ENCODE results near the gene RIBC2.
A peak's percentile ranks its signal among the peaks of the same experiment; 100 is the strongest.
"Not testable (repeated sequence)": the region's sequence is repeated elsewhere in the genome, so short reads cannot be mapped to it uniquely, and the experiment has no call there.

The RIBC2 gene

GRCh38 chr22:45413368-45414211 is at the start of gene RIBC2, which contains the start of gene SMC1B:
TSS of gene RIBC2 (plus strand) at chr22:45413693. CDS start at chr22:45413887, 194 bp downstream.
TSS of gene SMC1B (minus strand) at chr22:45413599. CDS start at chr22:45413567, 32 bp downstream.
- H3K36me3 ChIP-seq (ENCODE audit: control insufficient read depth, insufficient read depth, low read length), result no peaks in the 10 kb centered on the region
- H3K4me1 ChIP-seq (ENCODE audit: control insufficient read depth, insufficient read depth, low read length), result peaks cover 6% of the 10 kb centered on the region
- no peaks in the 10 kb centered on the region for H3K9me3 ChIP-seq (ENCODE audit: control insufficient read depth, low read length)
- H3K9ac ChIP-seq (ENCODE audit: low read length), result peak within 1 kb of the TSS; percentile 74
- H3K27me3 ChIP-seq (ENCODE audit: control insufficient read depth, insufficient read depth, low read length), result no peaks in the 10 kb centered on the region
- peak within 1 kb of the TSS; percentile 80 for H3K4me3 ChIP-seq (ENCODE audit: low read length)

- no peaks in the 10 kb centered on the region for H3K4me1 ChIP-seq (ENCODE audit: control insufficient read depth, insufficient read depth, low read length)
- no peak overlapping the region for H3K4me3 ChIP-seq (ENCODE audit: low read length)
- no peaks in the 10 kb centered on the region for H3K36me3 ChIP-seq (ENCODE audit: control insufficient read depth, insufficient read depth, low read length)
- no peaks in the 10 kb centered on the region for H3K9me3 ChIP-seq (ENCODE audit: control insufficient read depth, low read length)
- H3K27me3 ChIP-seq (ENCODE audit: control insufficient read depth, insufficient read depth, low read length), result no peaks in the 10 kb centered on the region
- H3K9ac ChIP-seq (ENCODE audit: low read length), result no peak overlapping the region
Measured at GRCh38 chr22:45366713-45367112, 46.8 kb upstream of the RIBC2 start.

- H3K4me1 ChIP-seq (ENCODE audit: control insufficient read depth, insufficient read depth, low read length); H3K4me3 ChIP-seq (ENCODE audit: low read length); H3K9me3 ChIP-seq (ENCODE audit: control insufficient read depth, low read length); H3K9ac ChIP-seq (ENCODE audit: low read length); H3K27me3 ChIP-seq (ENCODE audit: control insufficient read depth, insufficient read depth, low read length); H3K36me3 ChIP-seq (ENCODE audit: control insufficient read depth, insufficient read depth, low read length): not testable (repeated sequence)
Measured at GRCh38 chr22:45373592-45373991, 39.9 kb upstream of the RIBC2 start.

- H3K36me3 ChIP-seq (ENCODE audit: control insufficient read depth, insufficient read depth, low read length), result no peaks in the 10 kb centered on the region
- no peaks in the 10 kb centered on the region for H3K9me3 ChIP-seq (ENCODE audit: control insufficient read depth, low read length)
- no peaks in the 10 kb centered on the region for H3K27me3 ChIP-seq (ENCODE audit: control insufficient read depth, insufficient read depth, low read length)
- H3K4me3 ChIP-seq (ENCODE audit: low read length), result no peak overlapping the region
- H3K9ac ChIP-seq (ENCODE audit: low read length), result no peak overlapping the region
- H3K4me1 ChIP-seq (ENCODE audit: control insufficient read depth, insufficient read depth, low read length), result no peaks in the 10 kb centered on the region
Measured at GRCh38 chr22:45376009-45376408, 37.5 kb upstream of the RIBC2 start.

GRCh38 chr22:45376703-45377102 is 36.8 kb upstream of the RIBC2 start:
- Histone ChIP-seq H3K9ac (ENCODE audit: low read length) (no peak overlapping the region), H3K4me3 (ENCODE audit: low read length) (no peak overlapping the region), H3K9me3 (ENCODE audit: control insufficient read depth, low read length) (no peaks in the 10 kb centered on the region), H3K27me3 (ENCODE audit: control insufficient read depth, insufficient read depth, low read length) (no peaks in the 10 kb centered on the region), H3K4me1 (ENCODE audit: control insufficient read depth, insufficient read depth, low read length) (no peaks in the 10 kb centered on the region), H3K36me3 (ENCODE audit: control insufficient read depth, insufficient read depth, low read length) (no peaks in the 10 kb centered on the region)

GRCh38 chr22:45381348-45381747 is 32.1 kb upstream of the RIBC2 start:
- Histone ChIP-seq H3K9ac (ENCODE audit: low read length) (no peak overlapping the region), H3K4me1 (ENCODE audit: control insufficient read depth, insufficient read depth, low read length) (no peaks in the 10 kb centered on the region), H3K27me3 (ENCODE audit: control insufficient read depth, insufficient read depth, low read length) (no peaks in the 10 kb centered on the region), H3K4me3 (ENCODE audit: low read length) (no peak overlapping the region), H3K36me3 (ENCODE audit: control insufficient read depth, insufficient read depth, low read length) (no peaks in the 10 kb centered on the region), H3K9me3 (ENCODE audit: control insufficient read depth, low read length) (no peaks in the 10 kb centered on the region)

GRCh38 chr22:45389546-45389945 is 23.9 kb upstream of the RIBC2 start:
- no peaks in the 10 kb centered on the region for H3K27me3 ChIP-seq (ENCODE audit: control insufficient read depth, insufficient read depth, low read length)
- H3K4me1 ChIP-seq (ENCODE audit: control insufficient read depth, insufficient read depth, low read length), result no peaks in the 10 kb centered on the region
- no peaks in the 10 kb centered on the region for H3K9me3 ChIP-seq (ENCODE audit: control insufficient read depth, low read length)
- no peaks in the 10 kb centered on the region for H3K36me3 ChIP-seq (ENCODE audit: control insufficient read depth, insufficient read depth, low read length)
- H3K4me3 ChIP-seq (ENCODE audit: low read length), result no peak overlapping the region
- no peak overlapping the region for H3K9ac ChIP-seq (ENCODE audit: low read length)

- no peaks in the 10 kb centered on the region for H3K27me3 ChIP-seq (ENCODE audit: control insufficient read depth, insufficient read depth, low read length)
- no peak overlapping the region for H3K4me3 ChIP-seq (ENCODE audit: low read length)
- H3K9me3 ChIP-seq (ENCODE audit: control insufficient read depth, low read length), result no peaks in the 10 kb centered on the region
- no peaks in the 10 kb centered on the region for H3K36me3 ChIP-seq (ENCODE audit: control insufficient read depth, insufficient read depth, low read length)
- H3K4me1 ChIP-seq (ENCODE audit: control insufficient read depth, insufficient read depth, low read length), result no peaks in the 10 kb centered on the region
- H3K9ac ChIP-seq (ENCODE audit: low read length), result no peak overlapping the region
Measured at GRCh38 chr22:45397806-45398205, 15.7 kb upstream of the RIBC2 start.

- no peak overlapping the region for H3K4me3 ChIP-seq (ENCODE audit: low read length)
- H3K9ac ChIP-seq (ENCODE audit: low read length), result no peak overlapping the region
- H3K36me3 ChIP-seq (ENCODE audit: control insufficient read depth, insufficient read depth, low read length), result no peaks in the 10 kb centered on the region
- no peaks in the 10 kb centered on the region for H3K9me3 ChIP-seq (ENCODE audit: control insufficient read depth, low read length)
- no peaks in the 10 kb centered on the region for H3K4me1 ChIP-seq (ENCODE audit: control insufficient read depth, insufficient read depth, low read length)
- H3K27me3 ChIP-seq (ENCODE audit: control insufficient read depth, insufficient read depth, low read length), result no peaks in the 10 kb centered on the region
Measured at GRCh38 chr22:45398214-45398613, 15.3 kb upstream of the RIBC2 start.

- Histone ChIP-seq H3K27me3 (ENCODE audit: control insufficient read depth, insufficient read depth, low read length) (no peaks in the 10 kb centered on the region), H3K9ac (ENCODE audit: low read length) (no peak overlapping the region), H3K9me3 (ENCODE audit: control insufficient read depth, low read length) (no peaks in the 10 kb centered on the region), H3K36me3 (ENCODE audit: control insufficient read depth, insufficient read depth, low read length) (no peaks in the 10 kb centered on the region), H3K4me1 (ENCODE audit: control insufficient read depth, insufficient read depth, low read length) (no peaks in the 10 kb centered on the region), H3K4me3 (ENCODE audit: low read length) (no peak overlapping the region)
Measured at GRCh38 chr22:45399712-45400445, 13.6 kb upstream of the RIBC2 start.

GRCh38 chr22:45402466-45402985 is 11.0 kb upstream of the RIBC2 start:
- no peak overlapping the region for H3K9ac ChIP-seq (ENCODE audit: low read length)
- no peak overlapping the region for H3K4me3 ChIP-seq (ENCODE audit: low read length)
- H3K9me3 ChIP-seq (ENCODE audit: control insufficient read depth, low read length), result no peaks in the 10 kb centered on the region

GRCh38 chr22:45407793-45408192 is 5.7 kb upstream of the RIBC2 start:
- Histone ChIP-seq H3K9ac (ENCODE audit: low read length) (no peak overlapping the region), H3K4me3 (ENCODE audit: low read length) (no peak overlapping the region), H3K27me3 (ENCODE audit: control insufficient read depth, insufficient read depth, low read length) (no peaks in the 10 kb centered on the region), H3K9me3 (ENCODE audit: control insufficient read depth, low read length) (no peaks in the 10 kb centered on the region), H3K4me1 (ENCODE audit: control insufficient read depth, insufficient read depth, low read length) (no peaks in the 10 kb centered on the region), H3K36me3 (ENCODE audit: control insufficient read depth, insufficient read depth, low read length) (no peaks in the 10 kb centered on the region)

More at GRCh38 chr22:45402466-45402985, 11.0 kb upstream of the RIBC2 start:
- Histone ChIP-seq H3K4me1 (ENCODE audit: control insufficient read depth, insufficient read depth, low read length) (no peaks in the 10 kb centered on the region), H3K27me3 (ENCODE audit: control insufficient read depth, insufficient read depth, low read length) (no peaks in the 10 kb centered on the region), H3K36me3 (ENCODE audit: control insufficient read depth, insufficient read depth, low read length) (no peaks in the 10 kb centered on the region)
